ENCODE measurements around the gene ANKRD44. TPM values are rescaled to one million over a fixed set of nuclear protein-coding genes. Genes with fewer than 3 reads are reported as not detected.
"Not testable (repeated sequence)": the region's sequence is repeated elsewhere in the genome, so short reads cannot be mapped to it uniquely, and the experiment has no call there.

ANKRD44 gene
- total and polyA plus RNA-seq, 12 donors = 1.1 to 20.1 (median 6.9) TPM

DNA sequence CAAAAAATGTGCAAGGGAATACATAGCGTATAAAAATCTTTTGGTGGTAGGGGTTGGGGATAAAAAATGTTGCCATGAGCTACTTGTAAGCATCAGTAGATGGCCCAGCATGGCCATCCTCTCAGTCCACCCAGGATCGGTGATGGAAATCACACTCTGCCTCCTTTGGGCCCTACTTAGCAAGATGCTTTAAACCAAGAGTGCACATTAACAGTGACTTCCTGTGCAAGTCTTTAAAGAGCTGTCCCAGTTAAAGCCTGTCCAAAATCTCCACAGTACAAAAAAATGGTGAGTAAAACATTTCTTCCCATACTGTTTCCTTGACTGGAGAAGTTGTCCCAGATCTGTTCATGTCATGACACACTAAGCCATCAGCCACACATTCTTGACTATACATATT is 18.0 kb downstream of the ANKRD44 start:
- WGBS, 2 donors = 95 to 96% methylated on average over 2 of the region's 2 CpGs
- ATAC-seq = no peak
- intact Hi-C loops (cut with DNase I) = no loop called here
- peaks cover 0 to 71% (median 22%) of the 10 kb centered on the region in 9 donors for H3K4me1 ChIP-seq
- H3K4me3 ChIP-seq = no peak overlapping the region
- TF ChIP-seq, protein P1, sequence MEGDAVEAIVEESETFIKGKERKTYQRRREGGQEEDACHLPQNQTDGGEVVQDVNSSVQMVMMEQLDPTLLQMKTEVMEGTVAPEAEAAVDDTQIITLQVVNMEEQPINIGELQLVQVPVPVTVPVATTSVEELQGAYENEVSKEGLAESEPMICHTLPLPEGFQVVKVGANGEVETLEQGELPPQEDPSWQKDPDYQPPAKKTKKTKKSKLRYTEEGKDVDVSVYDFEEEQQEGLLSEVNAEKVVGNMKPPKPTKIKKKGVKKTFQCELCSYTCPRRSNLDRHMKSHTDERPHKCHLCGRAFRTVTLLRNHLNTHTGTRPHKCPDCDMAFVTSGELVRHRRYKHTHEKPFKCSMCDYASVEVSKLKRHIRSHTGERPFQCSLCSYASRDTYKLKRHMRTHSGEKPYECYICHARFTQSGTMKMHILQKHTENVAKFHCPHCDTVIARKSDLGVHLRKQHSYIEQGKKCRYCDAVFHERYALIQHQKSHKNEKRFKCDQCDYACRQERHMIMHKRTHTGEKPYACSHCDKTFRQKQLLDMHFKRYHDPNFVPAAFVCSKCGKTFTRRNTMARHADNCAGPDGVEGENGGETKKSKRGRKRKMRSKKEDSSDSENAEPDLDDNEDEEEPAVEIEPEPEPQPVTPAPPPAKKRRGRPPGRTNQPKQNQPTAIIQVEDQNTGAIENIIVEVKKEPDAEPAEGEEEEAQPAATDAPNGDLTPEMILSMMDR (IDR thresholded peaks at IDR 0.05) = no peak
- peaks cover 0 to 3% (median 0%) of the 10 kb centered on the region in 11 donors for H3K9me3 ChIP-seq
- no peak for DNase-seq
- H3K36me3 ChIP-seq = no peaks in the 10 kb centered on the region
- H3K27me3 ChIP-seq = no peaks in the 10 kb centered on the region
- peak overlapping the region in 2 of 10 donors; percentile 49 to 77 for H3K27ac ChIP-seq

DNA sequence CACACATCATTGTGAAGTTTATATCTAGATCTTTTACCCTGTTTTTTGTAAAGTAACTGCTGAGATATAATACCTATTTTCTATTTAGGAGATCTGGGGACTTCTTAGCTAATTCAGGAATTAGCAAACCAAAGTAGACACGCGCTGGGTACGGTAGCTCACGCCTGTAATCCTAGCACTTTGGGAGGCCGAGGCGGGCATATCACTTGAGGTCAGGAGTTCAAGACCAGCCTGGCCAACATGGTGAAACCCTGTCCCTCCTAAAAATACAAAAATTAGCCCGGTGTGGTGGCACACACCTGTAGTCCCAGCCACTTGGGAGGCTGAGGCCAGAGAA is 23.0 kb downstream of the ANKRD44 start:
- WGBS, 2 donors = 91 to 93% methylated on average over 7 of the region's 7 CpGs
- H3K4me3 ChIP-seq; intact Hi-C loops (cut with DNase I); H3K27me3 ChIP-seq; H3K36me3 ChIP-seq; H3K9me3 ChIP-seq; DNase-seq; ATAC-seq: not testable (repeated sequence)
- Histone ChIP-seq H3K4me1 (peaks cover 0 to 52% (median under 1%) of the 10 kb centered on the region in 9 donors), H3K27ac (peak overlapping the region in 1 of 10 donors; percentile 79)

DNA sequence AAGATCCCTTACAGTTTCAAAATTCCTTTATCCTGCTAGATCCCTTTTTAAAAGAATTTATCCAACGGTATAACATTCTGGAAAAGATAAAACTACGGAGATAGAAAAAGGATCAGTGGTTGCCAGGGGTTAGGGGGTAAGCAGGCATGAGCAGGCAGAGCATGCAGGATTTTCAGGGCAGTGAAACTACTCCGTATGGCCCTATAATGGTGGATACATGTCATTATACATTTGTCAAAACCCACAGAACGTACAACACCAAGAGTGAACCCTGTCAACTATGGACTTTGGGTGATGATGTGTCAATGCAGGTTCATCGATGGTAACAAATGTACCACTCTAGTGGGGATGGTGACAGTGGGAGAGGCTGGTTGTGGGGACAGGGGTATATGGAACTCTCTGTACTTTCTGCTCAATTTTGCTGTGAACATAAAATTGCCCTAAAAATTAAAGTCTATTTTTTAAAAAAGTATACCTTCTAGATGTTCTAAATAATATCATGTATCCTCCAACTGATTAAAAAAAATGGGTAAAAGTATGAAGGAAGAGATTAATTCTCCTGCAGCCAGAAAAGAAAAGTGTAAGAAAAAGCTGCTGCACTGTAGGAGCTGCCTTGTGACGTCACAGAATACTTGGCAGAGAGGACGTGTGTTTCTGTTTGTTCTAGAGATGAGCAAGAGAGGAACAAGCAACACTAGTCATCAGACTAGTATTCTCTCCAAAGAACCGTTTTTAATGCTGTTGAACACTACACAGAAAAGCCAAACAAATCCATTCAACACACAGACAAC is 23.6 kb downstream of the ANKRD44 start:
- Histone ChIP-seq H3K36me3 (no peaks in the 10 kb centered on the region), H3K27ac (peak overlapping the region in 1 of 10 donors; percentile 79), H3K4me1 (peaks cover 0 to 52% (median 0%) of the 10 kb centered on the region in 9 donors), H3K27me3 (no peaks in the 10 kb centered on the region), H3K9me3 (peaks cover 0 to 3% (median 0%) of the 10 kb centered on the region in 11 donors), H3K4me3 (no peak overlapping the region)
- peak in 7 of 8 donors; percentile 76 to 91 (median 86) for ATAC-seq
- TF ChIP-seq, protein P1 (IDR thresholded peaks at IDR 0.05) = no peak
- WGBS, 2 donors = 59 to 65% methylated on average over 8 of the region's 8 CpGs
- intact Hi-C loops (cut with DNase I) = no loop called here
- peak in 1 of 2 donors; percentile 67 for DNase-seq

DNA sequence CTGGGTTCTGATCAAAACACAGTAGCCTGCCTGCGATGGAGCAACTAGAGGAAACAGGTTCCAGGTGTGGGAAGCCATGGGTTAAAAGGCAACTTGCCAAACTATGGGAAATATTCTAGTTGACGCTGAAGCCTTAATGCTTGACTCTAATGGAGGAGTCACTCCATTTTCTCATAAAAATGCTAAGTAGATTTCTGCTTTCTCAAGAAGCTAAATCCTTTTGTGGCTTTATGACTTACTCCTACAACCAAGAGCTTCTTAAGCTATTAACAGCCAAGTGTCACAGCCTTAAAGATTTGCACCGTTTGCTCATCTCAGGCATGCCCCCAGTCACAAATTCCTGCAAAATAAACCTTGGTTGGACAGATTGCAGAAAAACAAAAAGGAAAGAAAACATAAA is 25.2 kb downstream of the ANKRD44 start:
- peaks cover 0 to 63% (median 8%) of the 10 kb centered on the region in 9 donors for H3K4me1 ChIP-seq
- H3K36me3 ChIP-seq = no peaks in the 10 kb centered on the region
- DNase-seq (no peak), ATAC-seq (no peak)
- H3K27me3 ChIP-seq = no peaks in the 10 kb centered on the region
- H3K9me3 ChIP-seq = no peaks in the 10 kb centered on the region
- H3K27ac ChIP-seq = no peak overlapping the region
- intact Hi-C loops (cut with DNase I) = no loop called here
- TF ChIP-seq, protein P1 (IDR thresholded peaks at IDR 0.05) = no peak
- WGBS, 2 donors = 82 to 84% methylated on average over 3 of the region's 3 CpGs
- no peak overlapping the region for H3K4me3 ChIP-seq

- intact Hi-C loops (cut with DNase I) = no loop called here
Observed at GRCh38 chr2:197284956-197285355, 25.6 kb downstream of the ANKRD44 start.

More at GRCh38 chr2:197284956-197285355, 25.6 kb downstream of the ANKRD44 start:
- Histone ChIP-seq H3K4me1 (peaks cover 0 to 65% (median 9%) of the 10 kb centered on the region in 9 donors), H3K27ac (no peak overlapping the region), H3K4me3 (no peak overlapping the region), H3K9me3 (no peaks in the 10 kb centered on the region), H3K27me3 (no peaks in the 10 kb centered on the region), H3K36me3 (no peaks in the 10 kb centered on the region)
- TF ChIP-seq, protein P1 (IDR thresholded peaks at IDR 0.05) = no peak
- DNase-seq (no peak), ATAC-seq (no peak)
